A673 (cell line): ENCODE measurements around the gene ULBP1.

Experiments
- CTCF ChIP-seq: fragments of 300-800, 200-600 bp; sonication (generic); conservative IDR thresholded peaks from 2 replicates; pipeline ENCODE4 v1.5.1; 2017; ENCODE audit warnings: low read depth, mild to moderate bottlenecking, antibody characterized with exemption, low read length, moderate library complexity, mixed read lengths
- EZH2 ChIP-seq: fragments of 200-600 bp; sonication (generic); IDR thresholded peaks from 2 replicates; pipeline ENCODE4 v1.6.1; 2017; ENCODE audit warnings: borderline replicate concordance, low read depth, mild to moderate bottlenecking, mixed read lengths, antibody characterized with exemption, low read length; ENCODE audit not compliant: poor library complexity, severe bottlenecking

DNA sequence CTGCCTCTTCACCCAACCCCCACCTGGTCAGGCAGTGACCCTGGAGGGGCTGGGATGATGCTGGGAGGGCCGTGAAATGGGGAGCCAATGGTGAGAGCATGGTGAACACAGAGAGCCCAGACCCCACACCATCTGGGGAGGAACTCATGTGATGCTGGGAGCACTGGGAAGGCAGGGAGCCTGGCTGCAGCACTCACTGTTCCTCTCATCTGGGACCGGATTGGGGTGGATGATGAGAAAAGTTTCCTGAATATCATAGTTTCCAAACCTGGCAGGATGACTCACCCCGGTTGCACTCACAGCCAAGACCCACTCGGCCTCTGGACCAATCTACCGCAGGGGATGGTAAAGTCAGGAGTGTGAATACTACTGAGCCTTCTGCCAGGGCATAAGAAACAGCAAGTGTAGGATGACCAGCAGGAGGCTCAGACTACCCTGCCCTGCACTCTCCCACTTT is 21.8 kb downstream of the ULBP1 start:
- TF ChIP-seq CTCF (no peak), EZH2 (no peak)
